Measurements from ENCODE around the gene NDFIP1.
A peak's percentile ranks its signal among the peaks of the same experiment; 100 is the strongest.

The NDFIP1 gene

GRCh38 chr5:142131394-142131793 is 22.8 kb downstream of the NDFIP1 start:
- Histone ChIP-seq H3K4me1 (peaks cover 13% of the 10 kb centered on the region), H3K9me3 (no peaks in the 10 kb centered on the region), H4K20me1 (peaks cover 4% of the 10 kb centered on the region; the same call in 1 of the 2 replicates), H3K27ac (no peak overlapping the region), H3K4me2 (no peak overlapping the region), H3K4me3 (no peak overlapping the region), H3K27me3 (no peaks in the 10 kb centered on the region), H3K9ac (no peak overlapping the region), H3K36me3 (peaks cover 4% of the 10 kb centered on the region; the same call in 1 of the 2 replicates)
- no peak for TF ChIP-seq Cebpa-rat (IDR thresholded peaks at IDR 0.05)

GRCh38 chr5:142132916-142133315 is 24.3 kb downstream of the NDFIP1 start:
- H3K27me3 ChIP-seq = no peaks in the 10 kb centered on the region
- peaks cover 4% of the 10 kb centered on the region; the same call in 1 of the 2 replicates for H3K36me3 ChIP-seq
- peaks cover 4% of the 10 kb centered on the region; the same call in 1 of the 2 replicates for H4K20me1 ChIP-seq
- H3K9ac ChIP-seq = no peak overlapping the region
- no peak overlapping the region for H3K27ac ChIP-seq
- no peak overlapping the region for H3K4me2 ChIP-seq
- H3K4me3 ChIP-seq = no peak overlapping the region
- H3K9me3 ChIP-seq = no peaks in the 10 kb centered on the region
- peaks cover 13% of the 10 kb centered on the region for H3K4me1 ChIP-seq
- no peak for TF ChIP-seq Cebpa-rat (IDR thresholded peaks at IDR 0.05)

GRCh38 chr5:142133330-142134206 is 25.0 kb downstream of the NDFIP1 start:
- Histone ChIP-seq H3K9me3 (no peaks in the 10 kb centered on the region), H3K36me3 (peaks cover 4% of the 10 kb centered on the region; the same call in 1 of the 2 replicates), H3K9ac (no peak overlapping the region), H3K27me3 (no peaks in the 10 kb centered on the region), H4K20me1 (no peaks in the 10 kb centered on the region), H3K27ac (no peak overlapping the region), H3K4me2 (peak overlapping the region; percentile 39), H3K4me1 (peaks cover 13% of the 10 kb centered on the region), H3K4me3 (no peak overlapping the region)
- no peak for TF ChIP-seq Cebpa-rat (IDR thresholded peaks at IDR 0.05)

- Histone ChIP-seq H3K9ac (no peak overlapping the region), H3K9me3 (no peaks in the 10 kb centered on the region), H3K4me3 (no peak overlapping the region), H3K4me2 (peak overlapping the region; percentile 39), H3K27me3 (no peaks in the 10 kb centered on the region), H3K27ac (no peak overlapping the region), H4K20me1 (no peaks in the 10 kb centered on the region), H3K4me1 (peaks cover 13% of the 10 kb centered on the region), H3K36me3 (peaks cover 4% of the 10 kb centered on the region; the same call in 1 of the 2 replicates)
- TF ChIP-seq Cebpa-rat (IDR thresholded peaks at IDR 0.05) = no peak
These were observed 25.9 kb downstream of the NDFIP1 start for GRCh38 chr5:142134331-142135010.

GRCh38 chr5:142141463-142141862 is 32.9 kb downstream of the NDFIP1 start:
- Histone ChIP-seq H3K27ac (no peak overlapping the region), H3K4me1 (no peaks in the 10 kb centered on the region), H3K27me3 (no peaks in the 10 kb centered on the region), H3K9me3 (no peaks in the 10 kb centered on the region), H3K9ac (no peak overlapping the region), H3K4me3 (no peak overlapping the region), H3K4me2 (no peak overlapping the region), H4K20me1 (no peaks in the 10 kb centered on the region), H3K36me3 (no peaks in the 10 kb centered on the region)
- TF ChIP-seq Cebpa-rat (IDR thresholded peaks at IDR 0.05) = no peak

- Histone ChIP-seq H3K4me3 (no peak overlapping the region), H3K9me3 (no peaks in the 10 kb centered on the region), H3K9ac (no peak overlapping the region), H3K4me1 (no peaks in the 10 kb centered on the region), H4K20me1 (no peaks in the 10 kb centered on the region), H3K27ac (no peak overlapping the region), H3K4me2 (no peak overlapping the region), H3K36me3 (no peaks in the 10 kb centered on the region), H3K27me3 (no peaks in the 10 kb centered on the region)
- TF ChIP-seq Cebpa-rat (IDR thresholded peaks at IDR 0.05) = no peak
These were observed 35.3 kb downstream of the NDFIP1 start for GRCh38 chr5:142143878-142144277.

GRCh38 chr5:142145106-142145900 is 36.7 kb downstream of the NDFIP1 start:
- Histone ChIP-seq H3K4me1 (no peaks in the 10 kb centered on the region), H3K27ac (no peak overlapping the region), H4K20me1 (no peaks in the 10 kb centered on the region), H3K4me2 (no peak overlapping the region), H3K27me3 (no peaks in the 10 kb centered on the region), H3K9ac (no peak overlapping the region), H3K4me3 (no peak overlapping the region), H3K9me3 (no peaks in the 10 kb centered on the region), H3K36me3 (no peaks in the 10 kb centered on the region)
- no peak for TF ChIP-seq Cebpa-rat (IDR thresholded peaks at IDR 0.05)

GRCh38 chr5:142149363-142149762 is 40.8 kb downstream of the NDFIP1 start:
- no peaks in the 10 kb centered on the region for H4K20me1 ChIP-seq
- no peak overlapping the region for H3K4me2 ChIP-seq
- H3K9me3 ChIP-seq = no peaks in the 10 kb centered on the region
- no peak overlapping the region for H3K27ac ChIP-seq
- H3K27me3 ChIP-seq = no peaks in the 10 kb centered on the region
- no peaks in the 10 kb centered on the region for H3K4me1 ChIP-seq
- no peaks in the 10 kb centered on the region for H3K36me3 ChIP-seq
- H3K9ac ChIP-seq = no peak overlapping the region
- TF ChIP-seq Cebpa-rat (IDR thresholded peaks at IDR 0.05) = no peak
- no peak overlapping the region for H3K4me3 ChIP-seq

GRCh38 chr5:142150431-142150830 is 41.9 kb downstream of the NDFIP1 start:
- Histone ChIP-seq H3K9ac (no peak overlapping the region), H4K20me1 (no peaks in the 10 kb centered on the region), H3K4me2 (no peak overlapping the region), H3K4me1 (no peaks in the 10 kb centered on the region), H3K27ac (no peak overlapping the region), H3K36me3 (no peaks in the 10 kb centered on the region), H3K27me3 (no peaks in the 10 kb centered on the region), H3K4me3 (no peak overlapping the region), H3K9me3 (no peaks in the 10 kb centered on the region)
- TF ChIP-seq Cebpa-rat (IDR thresholded peaks at IDR 0.05) = no peak
